SU-DHL-6 (cell line): ENCODE results near the gene HOXD12.

Experiments
- H2AFZ ChIP-seq: fragments of 200-600 bp; sonication (generic); 2 replicates; pipeline ENCODE4 v1.6.1; 2014; ENCODE audit warnings: low read depth, mild to moderate bottlenecking, moderate library complexity, mixed read lengths, antibody characterized with exemption, low read length; ENCODE audit not compliant: severe bottlenecking
- H3F3A ChIP-seq: fragments of 200-600 bp; shearing (Covaris generic); 2 replicates; pipeline ENCODE4 v1.6.0; 2016; ENCODE audit warnings: antibody characterized with exemption, mild to moderate bottlenecking; ENCODE audit not compliant: insufficient read depth
- H3K27ac ChIP-seq: fragments of 200-600 bp; sonication (generic); 2 replicates; pipeline ENCODE4 v1.5.1; 2016; ENCODE audit warnings: low read depth, mild to moderate bottlenecking, low read length, moderate library complexity, mixed read lengths
- H3K27me3 ChIP-seq: fragments of 200-600 bp; sonication (generic), shearing (Covaris generic); 2 replicates; pipeline ENCODE4 v1.6.0; 2014; ENCODE audit warnings: mild to moderate bottlenecking, low read length
- H3K36me3 ChIP-seq: fragments of 200-600 bp; sonication (generic); 2 replicates; pipeline ENCODE4 v1.6.1; 2014; ENCODE audit warnings: mild to moderate bottlenecking, low read length, mixed read lengths
- H3K4me2 ChIP-seq: fragments of 300-600, 200-600 bp; shearing (Covaris generic), sonication (generic); 2 replicates; pipeline ENCODE4 v1.6.0; 2014; ENCODE audit warnings: low read length, low read depth, mild to moderate bottlenecking; ENCODE audit not compliant: poor library complexity, severe bottlenecking
- H3K4me3 ChIP-seq: fragments of 200-600 bp; sonication (generic); 2 replicates; pipeline ENCODE4 v1.5.1; 2014; ENCODE audit warnings: antibody characterized with exemption, low read length, mild to moderate bottlenecking, mixed read lengths; ENCODE audit not compliant: insufficient read depth, poor library complexity, severe bottlenecking
- H3K79me2 ChIP-seq: fragments of 200-600 bp; sonication (generic); 2 replicates; pipeline ENCODE4 v1.6.1; 2014; ENCODE audit warnings: mild to moderate bottlenecking, low read length, moderate library complexity; ENCODE audit not compliant: insufficient read depth
- H3K9ac ChIP-seq: fragments of 200-600 bp; sonication (generic); 2 replicates; pipeline ENCODE4 v1.7.0; 2014; ENCODE audit warnings: mild to moderate bottlenecking, low read length
- H3K9me2 ChIP-seq: fragments of 200-600 bp; sonication (generic); replicated peaks from 2 replicates; pipeline ENCODE4 v1.6.1; 2014; ENCODE audit warnings: low read length; ENCODE audit not compliant: insufficient read depth
- H3K9me3 ChIP-seq: fragments of 200-600 bp; sonication (generic); 2 replicates; pipeline ENCODE4 v1.6.1; 2014; ENCODE audit warnings: low read length, mixed read lengths; ENCODE audit not compliant: insufficient read depth
- H4K20me1 ChIP-seq: fragments of 200-600 bp; sonication (generic); 2 replicates; pipeline ENCODE4 v1.6.1; 2014; ENCODE audit warnings: low read depth, mild to moderate bottlenecking, antibody characterized with exemption, low read length, moderate library complexity, mixed read lengths
- EZH2phosphoT487 ChIP-seq: fragments of 200-600 bp; sonication (generic), shearing (Covaris generic); conservative IDR thresholded peaks from 2 replicates; pipeline ENCODE4 v1.6.1; 2018; ENCODE audit warnings: mild to moderate bottlenecking, antibody characterized with exemption, low read length, moderate library complexity, mixed read lengths
- TF ChIP-seq, protein P1 (sequence below): fragments of 200-600 bp; sonication (generic); IDR thresholded peaks from one replicate; pipeline ENCODE4 v1.5.1; 2017; ENCODE audit warnings: antibody characterized with exemption, mild to moderate bottlenecking, low read length, moderate library complexity; ENCODE audit not compliant: insufficient read depth, poor library complexity, severe bottlenecking

HOXD12 gene

DNA sequence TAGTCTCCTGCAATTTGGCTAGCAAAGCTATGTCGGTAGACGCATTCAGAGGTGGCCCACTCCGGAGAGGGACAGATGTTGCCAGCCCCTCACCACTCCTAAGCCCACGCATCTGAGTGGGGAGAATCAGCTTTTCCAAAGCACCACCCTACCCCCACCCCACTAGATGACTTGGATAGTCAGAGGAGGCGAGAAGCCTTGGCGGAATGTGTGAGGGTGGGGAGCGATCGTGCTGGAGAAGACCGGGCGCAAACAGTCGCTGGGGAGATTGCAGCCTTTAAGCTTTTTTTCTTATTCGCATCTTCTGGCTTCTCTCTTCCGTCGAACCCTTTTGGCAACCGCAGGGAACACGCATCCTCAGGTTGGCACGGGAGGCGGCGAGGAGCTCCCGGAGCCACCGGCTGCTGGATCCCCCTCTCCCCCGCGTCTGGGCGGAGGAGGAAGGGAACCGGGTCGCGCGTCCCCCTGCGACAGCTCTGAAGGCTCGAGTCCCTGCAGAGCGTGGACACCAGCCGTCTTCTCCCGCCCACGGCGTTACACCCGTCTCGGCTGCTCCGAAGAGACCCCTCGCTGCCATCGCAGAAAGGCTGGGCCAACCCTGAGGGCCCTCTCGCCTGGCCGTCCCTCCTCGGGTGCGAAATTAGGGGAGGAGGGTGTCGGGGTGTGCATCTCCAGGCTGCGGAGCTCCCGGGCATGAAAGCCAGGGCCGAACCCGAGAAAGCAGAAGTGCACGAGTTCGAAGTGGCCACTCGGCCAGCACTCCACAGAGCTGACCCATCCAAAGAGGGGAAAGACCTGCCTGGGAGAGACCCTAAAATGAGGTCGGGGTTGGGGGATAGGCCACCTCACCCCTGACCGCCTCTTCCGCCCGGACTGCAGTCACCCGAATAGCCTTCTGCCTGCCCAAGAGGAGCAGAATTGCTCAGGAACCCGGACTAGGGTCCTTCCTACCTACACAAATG is 28.0 kb upstream of the HOXD12 start:
- Histone ChIP-seq H3K27ac (no peak overlapping the region), H3K79me2 (no peaks in the 10 kb centered on the region), H3K9me3 (no peaks in the 10 kb centered on the region), H3K9ac (no peak overlapping the region), H4K20me1 (no peaks in the 10 kb centered on the region), H3K27me3 (no peaks in the 10 kb centered on the region), H3K9me2 (no peaks in the 10 kb centered on the region), H3F3A (no peaks in the 10 kb centered on the region), H3K4me2 (no peak overlapping the region), H2AFZ (no peak overlapping the region), H3K4me3 (no peak overlapping the region), H3K36me3 (no peaks in the 10 kb centered on the region)
- no peak for TF ChIP-seq EZH2phosphoT487
- TF ChIP-seq, protein P1, sequence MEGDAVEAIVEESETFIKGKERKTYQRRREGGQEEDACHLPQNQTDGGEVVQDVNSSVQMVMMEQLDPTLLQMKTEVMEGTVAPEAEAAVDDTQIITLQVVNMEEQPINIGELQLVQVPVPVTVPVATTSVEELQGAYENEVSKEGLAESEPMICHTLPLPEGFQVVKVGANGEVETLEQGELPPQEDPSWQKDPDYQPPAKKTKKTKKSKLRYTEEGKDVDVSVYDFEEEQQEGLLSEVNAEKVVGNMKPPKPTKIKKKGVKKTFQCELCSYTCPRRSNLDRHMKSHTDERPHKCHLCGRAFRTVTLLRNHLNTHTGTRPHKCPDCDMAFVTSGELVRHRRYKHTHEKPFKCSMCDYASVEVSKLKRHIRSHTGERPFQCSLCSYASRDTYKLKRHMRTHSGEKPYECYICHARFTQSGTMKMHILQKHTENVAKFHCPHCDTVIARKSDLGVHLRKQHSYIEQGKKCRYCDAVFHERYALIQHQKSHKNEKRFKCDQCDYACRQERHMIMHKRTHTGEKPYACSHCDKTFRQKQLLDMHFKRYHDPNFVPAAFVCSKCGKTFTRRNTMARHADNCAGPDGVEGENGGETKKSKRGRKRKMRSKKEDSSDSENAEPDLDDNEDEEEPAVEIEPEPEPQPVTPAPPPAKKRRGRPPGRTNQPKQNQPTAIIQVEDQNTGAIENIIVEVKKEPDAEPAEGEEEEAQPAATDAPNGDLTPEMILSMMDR: no peak

DNA sequence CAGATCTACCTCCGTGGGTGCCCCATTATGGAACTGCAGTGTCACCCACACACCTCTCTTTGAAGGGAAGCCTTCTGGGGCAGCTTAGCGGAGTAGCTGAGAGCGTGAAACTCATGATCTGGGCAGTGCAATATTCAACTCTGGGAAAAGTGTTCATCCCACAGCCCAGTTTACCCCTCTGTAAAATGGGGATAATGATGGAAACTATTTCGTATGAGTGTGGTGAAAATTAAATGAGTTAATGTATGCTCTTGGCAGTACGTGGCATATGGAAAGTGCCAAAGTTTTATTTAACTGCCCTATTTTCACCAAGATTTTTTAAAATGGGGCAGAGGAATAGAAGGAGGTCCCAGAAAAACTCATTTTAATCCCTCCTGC is 27.3 kb upstream of the HOXD12 start:
- no peak overlapping the region for H3K4me3 ChIP-seq
- no peaks in the 10 kb centered on the region for H3K9me3 ChIP-seq
- TF ChIP-seq, protein P1: no peak
- TF ChIP-seq EZH2phosphoT487: no peak
- H2AFZ ChIP-seq: no peak overlapping the region
- no peaks in the 10 kb centered on the region for H4K20me1 ChIP-seq
- H3K9ac ChIP-seq: no peak overlapping the region
- H3K27ac ChIP-seq: no peak overlapping the region
- no peaks in the 10 kb centered on the region for H3K36me3 ChIP-seq
- H3K27me3 ChIP-seq: no peaks in the 10 kb centered on the region
- no peaks in the 10 kb centered on the region for H3F3A ChIP-seq
- H3K9me2 ChIP-seq: no peaks in the 10 kb centered on the region
- H3K79me2 ChIP-seq: no peaks in the 10 kb centered on the region
- H3K4me2 ChIP-seq: no peak overlapping the region

DNA sequence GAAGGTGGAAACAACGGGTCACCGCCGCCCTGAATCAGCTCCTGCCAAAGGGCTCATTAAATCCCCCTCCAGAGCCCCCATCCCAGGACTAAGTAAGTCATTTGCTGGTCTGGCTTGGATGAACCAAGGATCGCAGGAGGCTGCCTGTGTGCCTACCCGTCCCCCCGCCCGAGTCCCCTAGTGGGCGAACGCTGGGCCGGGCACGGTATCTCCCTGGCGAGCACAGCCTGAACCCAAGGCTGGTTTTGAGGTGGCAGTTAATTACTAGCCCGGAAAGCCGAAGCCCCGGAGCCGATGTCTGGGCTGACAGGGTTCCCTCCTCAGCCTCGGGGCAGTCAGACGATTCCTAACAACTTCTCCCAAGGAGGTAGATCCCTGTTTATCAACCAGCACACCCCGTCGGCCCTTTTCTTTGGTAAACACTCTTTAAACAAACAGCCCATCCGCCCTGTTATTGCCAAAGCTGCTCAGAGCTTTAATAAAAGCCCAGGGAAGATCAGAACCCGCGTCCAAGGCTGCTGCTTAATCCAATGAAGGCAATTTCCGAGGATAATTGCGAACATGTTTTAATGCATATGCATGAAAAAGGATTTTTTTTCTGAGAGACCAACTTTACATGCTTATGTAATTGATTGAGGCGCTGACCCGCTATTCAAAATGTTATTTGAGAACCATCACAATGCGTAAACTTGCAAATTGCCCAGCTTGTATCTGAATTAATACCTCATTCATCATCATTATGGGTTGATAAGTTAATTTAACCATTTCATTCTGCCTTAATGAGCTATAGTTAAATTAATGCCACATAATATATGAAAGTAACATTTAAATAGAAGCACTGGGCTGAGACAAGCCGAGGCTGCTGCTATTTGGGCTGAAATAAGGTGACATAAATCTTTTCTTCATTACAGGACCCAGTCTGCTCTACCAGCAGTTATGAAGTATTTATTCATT is 26.4 kb upstream of the HOXD12 start:
- no peak overlapping the region for H2AFZ ChIP-seq
- no peak for TF ChIP-seq EZH2phosphoT487
- TF ChIP-seq, protein P1: no peak
- no peak overlapping the region for H3K27ac ChIP-seq
- H4K20me1 ChIP-seq: no peaks in the 10 kb centered on the region
- H3K4me3 ChIP-seq: no peak overlapping the region
- no peaks in the 10 kb centered on the region for H3K9me3 ChIP-seq
- H3F3A ChIP-seq: no peaks in the 10 kb centered on the region
- H3K36me3 ChIP-seq: no peaks in the 10 kb centered on the region
- H3K4me2 ChIP-seq: no peak overlapping the region
- no peak overlapping the region for H3K9ac ChIP-seq
- H3K79me2 ChIP-seq: no peaks in the 10 kb centered on the region
- H3K27me3 ChIP-seq: no peaks in the 10 kb centered on the region
- no peaks in the 10 kb centered on the region for H3K9me2 ChIP-seq
